Activated T-cell treated with anti-CD3 and anti-CD28 coated beads, Interleukin-2, amount 50 U/mL, for 72 hours (primary cell): Measurements from ENCODE around the gene ABCA2. TPM values are rescaled to one million over a fixed set of nuclear protein-coding genes. Genes with fewer than 3 reads are reported as not detected.

Experiments used
- ATAC-seq, 2 donors: fragments of 150-1000 bp; cut with Tn5 transposase; replicated peaks in 1 of 2; 2 replicates each; pipeline ENCODE4 v1.10.0; 2021; ENCODE audit warnings: moderate library complexity in 2 of 2, mild to moderate bottlenecking in 1 of 2
- DNase-seq, 2 donors: peaks; one replicate each; pipeline ENCODE4 v3.0.0; 2021 to 2022; ENCODE audit warnings: mixed read lengths in 1 of 2
- H3K27ac Mint-ChIP-seq: one replicate; pipeline ENCODE4 v1.8.0; 2022; ENCODE audit warnings: mild to moderate bottlenecking, moderate library complexity, mixed read lengths
- H3K27me3 Mint-ChIP-seq: one replicate; pipeline ENCODE4 v1.8.0; 2022; ENCODE audit warnings: low read depth, mixed read lengths
- H3K36me3 Mint-ChIP-seq, 2 donors: one replicate each; pipeline ENCODE4 v1.8.0; 2022; ENCODE audit warnings: mixed read lengths in 2 of 2, mild to moderate bottlenecking in 1 of 2; ENCODE audit not compliant: insufficient read depth in 2 of 2
- H3K4me1 Mint-ChIP-seq: one replicate; pipeline ENCODE4 v1.8.0; 2022; ENCODE audit warnings: low read depth, mixed read lengths
- H3K4me3 Mint-ChIP-seq, 2 donors: one replicate each; pipeline ENCODE4 v1.8.0; 2022; ENCODE audit warnings: mild to moderate bottlenecking in 2 of 2, mixed read lengths in 2 of 2, moderate library complexity in 2 of 2
- H3K9me3 Mint-ChIP-seq, 2 donors: one replicate each; pipeline ENCODE4 v1.8.0; 2022; ENCODE audit warnings: mixed read lengths in 2 of 2
- total RNA-seq, 2 donors: library from RNA; stranded (reverse); gene quantifications; one replicate each; pipeline ENCODE4 v1.2.3, GENCODE V29; 2022

The ABCA2 gene
- total RNA-seq, 2 donors from 2014 or later, result 23.9 to 27.5 TPM

- H3K27me3 Mint-ChIP-seq, result no peaks in the 10 kb centered on the region
- no peak overlapping the region for H3K27ac Mint-ChIP-seq
- no peaks in the 10 kb centered on the region for H3K36me3 Mint-ChIP-seq
- peaks cover 15% of the 10 kb centered on the region for H3K4me1 Mint-ChIP-seq
- no peak overlapping the region for H3K4me3 Mint-ChIP-seq
- no peak for ATAC-seq
- H3K9me3 Mint-ChIP-seq, result no peaks in the 10 kb centered on the region
- DNase-seq, result no peak
Measured at GRCh38 chr9:136963341-136963740, 64.7 kb downstream of the ABCA2 start.

- H3K4me3 Mint-ChIP-seq, result no peak overlapping the region
- H3K4me1 Mint-ChIP-seq, result peaks cover 15% of the 10 kb centered on the region
Measured at GRCh38 chr9:136962701-136963248, 65.3 kb downstream of the ABCA2 start.

GRCh38 chr9:136962163-136962562 is 65.9 kb downstream of the ABCA2 start:
- no peak overlapping the region for H3K4me3 Mint-ChIP-seq
- no peak overlapping the region for H3K27ac Mint-ChIP-seq
- ATAC-seq, result no peak
- no peaks in the 10 kb centered on the region for H3K27me3 Mint-ChIP-seq
- H3K36me3 Mint-ChIP-seq, result no peaks in the 10 kb centered on the region
- no peak for DNase-seq
- peaks cover 15% of the 10 kb centered on the region for H3K4me1 Mint-ChIP-seq
- no peaks in the 10 kb centered on the region for H3K9me3 Mint-ChIP-seq

More at GRCh38 chr9:136962701-136963248, 65.3 kb downstream of the ABCA2 start:
- Mint-ChIP-seq H3K27me3 (no peaks in the 10 kb centered on the region), H3K9me3 (no peaks in the 10 kb centered on the region), H3K27ac (no peak overlapping the region), H3K36me3 (no peaks in the 10 kb centered on the region)
- ATAC-seq, result peak in 1 of 2 donors; percentile 30
- DNase-seq, result no peak

- H3K36me3 Mint-ChIP-seq, result peaks cover 2 to 3% of the 10 kb centered on the region in 2 donors
- ATAC-seq (no peak), DNase-seq (no peak)
- no peak overlapping the region for H3K4me3 Mint-ChIP-seq
- peaks cover 4% of the 10 kb centered on the region in 2 donors for H3K9me3 Mint-ChIP-seq
- no peak overlapping the region for H3K27ac Mint-ChIP-seq
- H3K27me3 Mint-ChIP-seq, result no peaks in the 10 kb centered on the region
- H3K4me1 Mint-ChIP-seq, result peaks cover 15% of the 10 kb centered on the region
Measured at GRCh38 chr9:136961279-136962065, 66.6 kb downstream of the ABCA2 start.

- peaks cover 2 to 3% of the 10 kb centered on the region in 2 donors for H3K36me3 Mint-ChIP-seq
- no peaks in the 10 kb centered on the region for H3K27me3 Mint-ChIP-seq
- no peak overlapping the region for H3K27ac Mint-ChIP-seq
- DNase-seq (no peak), ATAC-seq (no peak)
- peaks cover 9% of the 10 kb centered on the region for H3K4me1 Mint-ChIP-seq
- no peak overlapping the region for H3K4me3 Mint-ChIP-seq
- peaks cover 4 to 5% of the 10 kb centered on the region in 2 donors for H3K9me3 Mint-ChIP-seq
Measured at GRCh38 chr9:136960938-136961275, 67.1 kb downstream of the ABCA2 start.

- H3K27ac Mint-ChIP-seq, result no peak overlapping the region
- DNase-seq (no peak), ATAC-seq (no peak)
- peaks cover 4% of the 10 kb centered on the region for H3K4me1 Mint-ChIP-seq
- peaks cover 2 to 3% of the 10 kb centered on the region in 2 donors for H3K36me3 Mint-ChIP-seq
- no peaks in the 10 kb centered on the region for H3K27me3 Mint-ChIP-seq
- no peak overlapping the region for H3K4me3 Mint-ChIP-seq
- peaks cover 4 to 5% of the 10 kb centered on the region in 2 donors for H3K9me3 Mint-ChIP-seq
Measured at GRCh38 chr9:136960212-136960937, 67.7 kb downstream of the ABCA2 start.

GRCh38 chr9:136958898-136959850 is 68.9 kb downstream of the ABCA2 start:
- no peak overlapping the region for H3K27ac Mint-ChIP-seq
- DNase-seq, result no peak
- peaks cover 2 to 3% of the 10 kb centered on the region in 2 donors for H3K36me3 Mint-ChIP-seq
- peaks cover 4% of the 10 kb centered on the region for H3K4me1 Mint-ChIP-seq
- no peak overlapping the region for H3K4me3 Mint-ChIP-seq
- H3K9me3 Mint-ChIP-seq, result peaks cover 4 to 5% of the 10 kb centered on the region in 2 donors
- H3K27me3 Mint-ChIP-seq, result no peaks in the 10 kb centered on the region
- no peak for ATAC-seq

GRCh38 chr9:136958473-136958872 is 69.6 kb downstream of the ABCA2 start:
- Mint-ChIP-seq H3K4me3 (no peak overlapping the region), H3K27ac (no peak overlapping the region), H3K36me3 (peaks cover 2 to 3% of the 10 kb centered on the region in 2 donors), H3K4me1 (peaks cover 4% of the 10 kb centered on the region), H3K27me3 (no peaks in the 10 kb centered on the region), H3K9me3 (peaks cover 4 to 5% of the 10 kb centered on the region in 2 donors)
- DNase-seq (no peak), ATAC-seq (no peak)

GRCh38 chr9:136957901-136958300 is 70.1 kb downstream of the ABCA2 start:
- peaks cover 4 to 5% of the 10 kb centered on the region in 2 donors for H3K9me3 Mint-ChIP-seq
- DNase-seq (no peak), ATAC-seq (no peak)
- H3K4me3 Mint-ChIP-seq, result no peak overlapping the region
- no peaks in the 10 kb centered on the region for H3K27me3 Mint-ChIP-seq
- H3K36me3 Mint-ChIP-seq, result peaks cover 2 to 3% of the 10 kb centered on the region in 2 donors
- H3K4me1 Mint-ChIP-seq, result peaks cover 4% of the 10 kb centered on the region
- H3K27ac Mint-ChIP-seq, result no peak overlapping the region

- Mint-ChIP-seq H3K4me1 (peaks cover 4% of the 10 kb centered on the region), H3K9me3 (peaks cover 4 to 5% of the 10 kb centered on the region in 2 donors), H3K36me3 (peaks cover 2 to 3% of the 10 kb centered on the region in 2 donors), H3K27me3 (no peaks in the 10 kb centered on the region), H3K27ac (no peak overlapping the region), H3K4me3 (no peak overlapping the region)
- no peak for ATAC-seq
- DNase-seq, result no peak
Measured at GRCh38 chr9:136957461-136957860, 70.6 kb downstream of the ABCA2 start.
